Placental pericyte (primary cell): ENCODE results near the gene CTLA4. TPM values are rescaled to one million over a fixed set of nuclear protein-coding genes. Genes with fewer than 3 reads are reported as not detected.

Experiments
- total RNA-seq: library from RNA; depleted of rRNA; stranded (reverse); fragments of >200 nt; gene quantifications from 2 replicates; pipeline ENCODE4 v1.2.3, GENCODE V29; 2012

Gene CTLA4
- total RNA-seq, result not detected in 2 replicates

DNA sequence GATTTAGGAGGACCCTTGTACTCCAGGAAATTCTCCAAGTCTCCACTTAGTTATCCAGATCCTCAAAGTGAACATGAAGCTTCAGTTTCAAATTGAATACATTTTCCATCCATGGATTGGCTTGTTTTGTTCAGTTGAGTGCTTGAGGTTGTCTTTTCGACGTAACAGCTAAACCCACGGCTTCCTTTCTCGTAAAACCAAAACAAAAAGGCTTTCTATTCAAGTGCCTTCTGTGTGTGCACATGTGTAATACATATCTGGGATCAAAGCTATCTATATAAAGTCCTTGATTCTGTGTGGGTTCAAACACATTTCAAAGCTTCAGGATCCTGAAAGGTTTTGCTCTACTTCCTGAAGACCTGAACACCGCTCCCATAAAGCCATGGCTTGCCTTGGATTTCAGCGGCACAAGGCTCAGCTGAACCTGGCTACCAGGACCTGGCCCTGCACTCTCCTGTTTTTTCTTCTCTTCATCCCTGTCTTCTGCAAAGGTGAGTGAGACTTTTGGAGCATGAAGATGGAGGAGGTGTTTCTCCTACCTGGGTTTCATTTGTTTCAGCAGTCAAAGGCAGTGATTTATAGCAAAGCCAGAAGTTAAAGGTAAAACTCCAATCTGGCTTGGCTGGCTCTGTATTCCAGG lies at the start of gene CTLA4:
Gene CTLA4, plus strand, starts transcription at position 211 of the 640 bp plus-strand sequence. Its CDS starts 172 bp downstream, at position 383.

Other genes starting within 250 kb of the CTLA4 start
- not detected in 2 replicates for gene CD28, start 161.1 kb upstream of the CTLA4 start, total RNA-seq
- not detected in 2 replicates for gene ICOS, start 69.0 kb downstream of the CTLA4 start, total RNA-seq